OCI-LY7 (cell line): ENCODE data around the gene SNX25. TPM values are rescaled to one million over a fixed set of nuclear protein-coding genes. Genes with fewer than 3 reads are reported as not detected.

Source experiments
- BruUV-seq: library from RNA; stranded (reverse); fragments of 400-500 nt; replicated peaks from 2 replicates; lab custom pipeline; 2021; lab: Mats Ljungman, UMichigan
- CTCF ChIA-PET: fragments of 300-600 bp; sonication (Branson Sonifier 250); formaldehyde crosslinking; loops from one replicate; lab custom pipeline; 2022; ENCODE audit warnings: antibody characterized with exemption; ENCODE audit not compliant: unreplicated experiment; lab: Charles Lee
- POLR2A ChIA-PET: fragments of 300-600 bp; sonication (Branson Sonifier 250); formaldehyde crosslinking; loops from one replicate; lab custom pipeline; 2022; ENCODE audit warnings: antibody characterized with exemption; lab: Charles Lee
- DNase-seq: peaks from one replicate; pipeline ENCODE4 v3.0.0-alpha.2; 2015; ENCODE audit warnings: low spot score
- H2AFZ ChIP-seq: fragments of 200-600 bp; sonication (generic), shearing (Covaris generic); 2 replicates; pipeline ENCODE4 v1.6.1; 2014; ENCODE audit warnings: mild to moderate bottlenecking, antibody characterized with exemption, low read length, moderate library complexity
- H3K27ac ChIP-seq: fragments of 200-600 bp; sonication (generic); 2 replicates; pipeline ENCODE4 v1.5.1; 2014; ENCODE audit warnings: mixed run types, low read depth, mild to moderate bottlenecking, moderate library complexity, low read length, inconsistent platforms; ENCODE audit not compliant: poor library complexity, severe bottlenecking
- H3K36me3 ChIP-seq: fragments of 200-600 bp; sonication (generic); 2 replicates; pipeline ENCODE4 v1.6.1; 2014; ENCODE audit warnings: mild to moderate bottlenecking, antibody characterized with exemption, low read length, moderate library complexity, mixed read lengths; ENCODE audit not compliant: insufficient read depth
- H3K4me1 ChIP-seq: fragments of 200-600 bp; sonication (generic); 2 replicates; pipeline ENCODE4 v1.5.1; 2014; ENCODE audit warnings: mild to moderate bottlenecking, low read length; ENCODE audit not compliant: insufficient read depth, poor library complexity, severe bottlenecking
- H3K4me2 ChIP-seq: fragments of 200-600 bp; sonication (generic); 2 replicates; pipeline ENCODE4 v1.6.1; 2014; ENCODE audit warnings: mild to moderate bottlenecking, low read length
- H3K4me3 ChIP-seq: fragments of 200-600 bp; sonication (generic); 2 replicates; pipeline ENCODE4 v1.5.1; 2014; ENCODE audit warnings: mild to moderate bottlenecking, low read depth, low read length; ENCODE audit not compliant: poor library complexity, severe bottlenecking
- H3K79me2 ChIP-seq: fragments of 200-600 bp; sonication (generic); 2 replicates; pipeline ENCODE4 v1.6.1; 2016; ENCODE audit warnings: low read depth, mild to moderate bottlenecking, low read length, moderate library complexity, mixed read lengths; ENCODE audit not compliant: insufficient read depth
- H3K9me2 ChIP-seq: fragments of 200-600 bp; sonication (generic); 2 replicates; pipeline ENCODE4 v1.6.1; 2016; ENCODE audit warnings: mild to moderate bottlenecking, low read length, mixed read lengths; ENCODE audit not compliant: insufficient read depth
- H3K9me3 ChIP-seq: fragments of 200-600 bp; sonication (generic); 2 replicates; pipeline ENCODE4 v1.6.1; 2014; ENCODE audit warnings: mild to moderate bottlenecking, mixed run types, low read length, mixed read lengths
- H4K20me1 ChIP-seq: fragments of 200-600 bp; sonication (generic); 2 replicates; pipeline ENCODE4 v1.6.1; 2014; ENCODE audit warnings: mild to moderate bottlenecking, antibody characterized with exemption, low read length, moderate library complexity, mixed read lengths; ENCODE audit not compliant: insufficient read depth
- EZH2phosphoT487 ChIP-seq: fragments of 200-600 bp; sonication (generic); IDR thresholded peaks from 2 replicates; pipeline ENCODE4 v1.6.1; 2018; ENCODE audit warnings: low read depth, borderline replicate concordance, mild to moderate bottlenecking, mixed run types, antibody characterized with exemption, low read length, moderate library complexity, mixed read lengths
- intact Hi-C: fragments of 100-400 bp; cut with micrococcal nuclease; formaldehyde crosslinking; loops from one replicate; pipeline ENCODE4 v1.10.0; 2022; ENCODE audit not compliant: unreplicated experiment
- total RNA-seq, 2 experiments: library from RNA; depleted of rRNA in 1 of 2; stranded (reverse); fragments of >200 nt in 1 of 2; shearing (Covaris generic) in 1 of 2; gene quantifications; 2 replicates each; pipeline ENCODE4 v1.2.3, GENCODE V29; 2014 to 2022
- TF ChIP-seq, protein P1 (sequence below): fragments of 200-600 bp; sonication (generic); conservative IDR thresholded peaks from 2 replicates; pipeline ENCODE4 v1.5.1; 2014; ENCODE audit warnings: mild to moderate bottlenecking, antibody characterized with exemption, low read length, moderate library complexity, mixed read lengths

The SNX25 gene
- total RNA-seq, 2 experiments from 2014 or later, result 33.7 to 55.6 TPM

DNA sequence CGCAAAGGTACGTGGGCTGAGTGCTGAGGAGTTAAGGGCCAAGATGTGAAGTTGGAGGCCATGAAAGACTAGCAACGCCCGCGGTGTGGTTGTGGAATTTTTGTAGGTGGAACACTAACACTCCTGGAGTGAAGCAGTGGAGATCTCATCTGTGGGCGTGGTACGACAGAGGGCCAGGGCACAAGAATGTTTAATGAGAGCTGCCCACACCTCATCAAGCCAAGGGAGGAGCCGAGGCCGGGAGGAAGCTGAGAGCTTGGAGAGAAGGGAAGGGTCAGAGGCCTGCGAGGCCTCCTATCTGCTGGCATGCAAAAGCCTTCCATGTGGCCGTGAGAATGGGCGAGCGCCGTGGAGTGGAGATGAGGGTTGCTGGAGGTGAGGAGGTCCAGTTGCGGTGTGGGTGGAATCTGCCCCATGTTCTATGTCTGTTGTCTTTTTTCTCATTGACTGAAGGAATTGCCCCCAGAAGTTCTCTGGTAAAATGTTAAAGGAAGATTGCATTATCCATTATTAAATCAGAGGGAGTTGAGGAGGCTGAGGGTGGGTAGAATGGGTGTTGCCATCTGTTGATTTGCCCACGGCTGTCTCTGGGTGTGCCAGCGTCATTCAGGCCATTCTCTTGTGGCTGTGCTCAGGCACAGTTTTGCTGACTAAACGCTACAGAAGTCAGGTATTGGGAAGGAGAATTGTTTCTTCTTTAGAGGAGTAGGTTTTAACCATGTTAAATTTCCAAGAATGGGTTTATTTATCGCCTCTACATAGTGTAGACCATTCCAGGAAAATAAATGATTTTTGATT is 19.8 kb downstream of the SNX25 start:
- no peaks in the 10 kb centered on the region for H3K9me2 ChIP-seq
- H3K4me3 ChIP-seq, result no peak overlapping the region
- intact Hi-C loops, result no loop called here
- no peaks in the 10 kb centered on the region for H3K36me3 ChIP-seq
- H2AFZ ChIP-seq, result no peak overlapping the region
- no peaks in the 10 kb centered on the region; the same call in 1 of the 2 replicates for H4K20me1 ChIP-seq
- TF ChIP-seq, protein P1, sequence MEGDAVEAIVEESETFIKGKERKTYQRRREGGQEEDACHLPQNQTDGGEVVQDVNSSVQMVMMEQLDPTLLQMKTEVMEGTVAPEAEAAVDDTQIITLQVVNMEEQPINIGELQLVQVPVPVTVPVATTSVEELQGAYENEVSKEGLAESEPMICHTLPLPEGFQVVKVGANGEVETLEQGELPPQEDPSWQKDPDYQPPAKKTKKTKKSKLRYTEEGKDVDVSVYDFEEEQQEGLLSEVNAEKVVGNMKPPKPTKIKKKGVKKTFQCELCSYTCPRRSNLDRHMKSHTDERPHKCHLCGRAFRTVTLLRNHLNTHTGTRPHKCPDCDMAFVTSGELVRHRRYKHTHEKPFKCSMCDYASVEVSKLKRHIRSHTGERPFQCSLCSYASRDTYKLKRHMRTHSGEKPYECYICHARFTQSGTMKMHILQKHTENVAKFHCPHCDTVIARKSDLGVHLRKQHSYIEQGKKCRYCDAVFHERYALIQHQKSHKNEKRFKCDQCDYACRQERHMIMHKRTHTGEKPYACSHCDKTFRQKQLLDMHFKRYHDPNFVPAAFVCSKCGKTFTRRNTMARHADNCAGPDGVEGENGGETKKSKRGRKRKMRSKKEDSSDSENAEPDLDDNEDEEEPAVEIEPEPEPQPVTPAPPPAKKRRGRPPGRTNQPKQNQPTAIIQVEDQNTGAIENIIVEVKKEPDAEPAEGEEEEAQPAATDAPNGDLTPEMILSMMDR, result no peak
- TF ChIP-seq EZH2phosphoT487, result no peak
- ChIA-PET CTCF (no interaction called here), POLR2A (interaction anchor here (0.7 kb wide), 1 partner anchor 9 kb away, joined by 3 read pairs; no protein-coding TSS in a partner anchor)
- no peaks in the 10 kb centered on the region for H3K4me1 ChIP-seq
- peaks cover 54% of the 10 kb centered on the region for H3K79me2 ChIP-seq
- BruUV-seq, result no TSS peak
- H3K27ac ChIP-seq, result no peak overlapping the region
- no peak overlapping the region for H3K4me2 ChIP-seq
- no peaks in the 10 kb centered on the region for H3K9me3 ChIP-seq
- DNase-seq, result no peak

DNA sequence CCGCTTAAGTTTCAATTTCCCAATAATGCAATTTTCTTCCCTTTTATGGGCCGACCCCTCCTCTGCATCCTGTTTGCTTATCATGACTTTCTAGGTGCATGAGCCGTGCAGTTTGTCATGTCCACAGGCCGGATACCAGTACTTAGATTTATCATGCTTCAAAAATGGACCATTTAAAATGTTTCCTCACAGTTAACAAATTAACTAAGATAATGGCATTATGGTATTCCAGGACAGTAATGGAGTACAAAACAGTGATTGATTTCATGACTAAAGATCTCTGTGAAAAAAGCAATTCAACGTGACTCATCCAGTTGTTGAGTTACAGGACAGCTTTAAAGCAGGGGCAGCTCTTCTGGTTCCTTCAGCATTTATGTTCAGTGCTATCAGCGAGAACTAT is 23.0 kb downstream of the SNX25 start:
- intact Hi-C loops, result no loop called here
- CTCF ChIA-PET, result no interaction called here
- H3K4me1 ChIP-seq, result no peaks in the 10 kb centered on the region

More for the DNA sequence above, 23.0 kb downstream of the SNX25 start:
- BruUV-seq, result no TSS peak
- no peaks in the 10 kb centered on the region for H3K9me3 ChIP-seq
- no peak overlapping the region for H3K4me3 ChIP-seq
- H3K36me3 ChIP-seq, result no peaks in the 10 kb centered on the region
- no peaks in the 10 kb centered on the region for H3K9me2 ChIP-seq
- no peaks in the 10 kb centered on the region; the same call in 1 of the 2 replicates for H4K20me1 ChIP-seq
- H2AFZ ChIP-seq, result no peak overlapping the region
- TF ChIP-seq EZH2phosphoT487, result no peak
- TF ChIP-seq, protein P1, result no peak
- H3K4me2 ChIP-seq, result no peak overlapping the region
- DNase-seq, result no peak
- peaks cover 38% of the 10 kb centered on the region; the same call in 1 of the 2 replicates for H3K79me2 ChIP-seq
- POLR2A ChIA-PET, result interaction anchor here (0.6 to 2.0 kb wide), 6 partner anchors 11 to 638 kb away, joined by 3 to 6 read pairs (median 3); no protein-coding TSS in a partner anchor
- H3K27ac ChIP-seq, result no peak overlapping the region
